GM19468 (cell line): ENCODE measurements around the gene CHMP4A.
A peak's percentile ranks its signal among the peaks of the same experiment; 100 is the strongest.

Experiments used
- ATAC-seq: cut with Tn5 transposase; IDR thresholded peaks from one replicate; pipeline ENCODE4 v1.9.1; 2021; ENCODE audit warnings: mild to moderate bottlenecking, moderate library complexity, moderate number of reproducible peaks; ENCODE audit not compliant: unreplicated experiment; ENCODE audit errors: extremely low read depth

Gene CHMP4A

DNA sequence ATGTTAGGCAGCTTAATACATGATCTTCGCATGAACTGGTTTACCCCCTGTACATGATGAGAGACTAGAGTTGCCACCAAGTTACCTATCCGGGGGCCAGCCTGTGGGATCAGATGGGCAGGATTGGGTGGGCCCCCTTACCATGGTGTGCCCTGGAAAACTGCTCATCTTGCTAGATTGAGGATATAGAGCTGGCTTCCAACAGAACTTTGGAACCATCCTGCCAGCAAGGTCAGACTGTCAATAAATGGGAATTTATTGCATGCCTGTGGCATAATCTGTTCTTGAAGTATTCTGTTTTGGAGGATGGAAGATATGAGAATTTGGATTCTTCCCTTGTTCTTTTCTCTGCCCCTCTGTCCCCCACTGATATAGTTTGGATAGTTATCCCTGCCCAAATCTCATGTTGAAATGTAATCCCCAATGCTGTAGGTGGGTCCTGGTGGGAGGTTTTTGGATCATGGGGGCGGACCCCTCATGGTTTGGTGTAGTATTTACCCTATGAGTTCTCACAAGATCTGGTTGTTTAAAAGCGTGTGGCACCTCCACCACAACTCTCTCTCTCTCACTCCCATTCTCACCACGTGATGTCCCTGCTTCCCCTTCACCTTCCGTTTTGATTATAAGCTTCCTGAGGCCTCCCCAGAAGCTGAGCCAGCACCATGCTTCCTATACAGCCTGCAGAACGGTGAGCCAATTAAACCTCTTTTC is 14.3 kb downstream of the CHMP4A start:
- no peak for ATAC-seq

- no peak for ATAC-seq
Measured at GRCh38 chr14:24197056-24197450, 16.2 kb downstream of the CHMP4A start.

DNA sequence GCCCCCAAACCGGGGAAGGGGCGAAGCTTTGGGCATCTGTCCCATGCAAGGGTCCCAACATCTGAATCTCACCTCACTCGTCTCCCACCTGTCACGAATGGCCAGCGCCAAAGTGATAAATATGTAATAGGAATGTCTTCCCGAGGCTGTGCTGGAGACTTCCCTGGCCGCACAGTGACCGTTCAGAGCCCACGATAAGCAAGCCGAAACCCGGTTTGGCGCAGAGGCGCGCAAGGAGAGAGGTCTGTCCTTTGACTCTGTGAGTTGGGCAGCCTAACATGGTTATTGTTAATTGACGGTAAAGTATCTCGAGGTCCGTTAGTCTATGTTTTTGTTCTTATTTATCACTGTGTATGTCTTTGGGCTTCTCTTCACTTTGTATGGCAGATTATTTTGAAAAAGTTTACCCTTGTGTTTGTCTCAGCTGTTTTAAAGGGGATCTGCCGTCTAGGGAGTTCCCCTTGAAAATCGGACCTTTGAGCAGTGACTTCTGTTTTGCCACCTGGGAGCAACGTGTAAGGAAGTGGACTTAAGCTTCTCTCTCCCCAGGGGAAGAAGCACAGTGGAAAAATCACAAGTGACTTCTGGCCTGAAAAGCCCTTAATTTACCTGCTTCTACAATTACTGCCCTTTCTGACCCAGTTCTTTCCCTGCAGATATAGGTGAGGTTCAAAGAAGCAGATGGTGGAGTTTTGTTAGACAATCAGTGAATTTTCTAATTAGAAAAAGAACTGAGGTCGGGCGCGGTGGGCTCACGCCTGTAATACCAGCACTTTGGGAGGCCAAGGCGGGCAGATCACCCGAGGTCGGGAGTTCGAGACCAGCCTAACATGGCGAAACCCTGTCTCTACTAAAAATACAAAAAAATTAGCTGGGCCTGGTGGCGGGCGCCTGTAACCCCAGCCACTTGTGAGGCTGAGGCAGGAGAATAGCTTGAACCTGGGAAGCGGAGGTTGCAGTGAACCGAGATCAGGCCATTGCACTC is 16.9 kb downstream of the CHMP4A start:
- no peak for ATAC-seq

GRCh38 chr14:24195186-24196070 is 17.9 kb downstream of the CHMP4A start, which contains the start of gene TM9SF1:
TSS of gene TM9SF1 (minus strand) at chr14:24195441. CDS start at chr14:24195019, 422 bp downstream.
- peak; percentile 63 for ATAC-seq

- no peak for ATAC-seq
Measured at GRCh38 chr14:24194873-24195185, 18.5 kb downstream of the CHMP4A start.

- no peak for ATAC-seq
Measured at GRCh38 chr14:24194186-24194872, 19.0 kb downstream of the CHMP4A start.

GRCh38 chr14:24192933-24193332 is 20.4 kb downstream of the CHMP4A start:
- ATAC-seq: no peak

GRCh38 chr14:24190416-24190815 is 22.9 kb downstream of the CHMP4A start:
- ATAC-seq: no peak

DNA sequence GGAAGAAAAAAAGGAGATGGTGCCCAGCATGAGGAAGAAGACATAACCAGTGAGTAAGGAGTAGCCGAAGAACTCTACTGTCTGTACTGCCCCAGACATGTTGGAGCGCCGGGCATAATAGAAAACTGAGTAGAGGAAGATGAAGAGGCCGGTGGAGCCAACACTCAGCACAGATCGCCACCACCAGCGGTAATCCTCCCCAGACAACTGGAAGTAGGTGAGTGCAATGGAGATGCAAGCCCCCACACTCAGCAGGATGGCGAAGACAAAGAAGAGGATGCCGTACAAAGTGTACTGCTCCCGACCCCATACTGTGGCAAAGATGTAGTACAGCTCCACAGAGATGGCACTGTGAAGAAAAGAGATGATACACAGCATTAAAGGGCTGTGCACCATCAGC is 23.8 kb downstream of the CHMP4A start:
- no peak for ATAC-seq

DNA sequence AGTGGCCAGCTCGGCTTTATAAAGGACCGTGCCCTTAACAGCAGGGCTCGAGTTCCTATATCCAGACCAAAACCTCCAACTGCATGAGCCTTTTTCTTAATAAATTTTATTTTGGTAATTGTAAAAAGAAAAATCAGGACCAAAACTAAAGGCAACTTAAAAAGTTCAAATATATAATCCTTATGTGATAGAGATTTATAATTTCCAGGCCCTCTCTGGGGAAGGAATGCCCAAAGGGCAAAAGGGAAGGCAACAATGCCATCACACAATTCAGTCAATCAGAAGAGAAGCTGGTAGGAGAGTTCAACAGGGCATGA is 24.3 kb downstream of the CHMP4A start:
- no peak for ATAC-seq

- peak; percentile 76 for ATAC-seq
Measured at GRCh38 chr14:24188251-24189058, 24.8 kb downstream of the CHMP4A start, which contains the start of gene IPO4. TSS of gene IPO4 (minus strand) at chr14:24188816. CDS start at chr14:24188787, 29 bp downstream.

- ATAC-seq: no peak
Measured at GRCh38 chr14:24187539-24187915, 25.8 kb downstream of the CHMP4A start.

DNA sequence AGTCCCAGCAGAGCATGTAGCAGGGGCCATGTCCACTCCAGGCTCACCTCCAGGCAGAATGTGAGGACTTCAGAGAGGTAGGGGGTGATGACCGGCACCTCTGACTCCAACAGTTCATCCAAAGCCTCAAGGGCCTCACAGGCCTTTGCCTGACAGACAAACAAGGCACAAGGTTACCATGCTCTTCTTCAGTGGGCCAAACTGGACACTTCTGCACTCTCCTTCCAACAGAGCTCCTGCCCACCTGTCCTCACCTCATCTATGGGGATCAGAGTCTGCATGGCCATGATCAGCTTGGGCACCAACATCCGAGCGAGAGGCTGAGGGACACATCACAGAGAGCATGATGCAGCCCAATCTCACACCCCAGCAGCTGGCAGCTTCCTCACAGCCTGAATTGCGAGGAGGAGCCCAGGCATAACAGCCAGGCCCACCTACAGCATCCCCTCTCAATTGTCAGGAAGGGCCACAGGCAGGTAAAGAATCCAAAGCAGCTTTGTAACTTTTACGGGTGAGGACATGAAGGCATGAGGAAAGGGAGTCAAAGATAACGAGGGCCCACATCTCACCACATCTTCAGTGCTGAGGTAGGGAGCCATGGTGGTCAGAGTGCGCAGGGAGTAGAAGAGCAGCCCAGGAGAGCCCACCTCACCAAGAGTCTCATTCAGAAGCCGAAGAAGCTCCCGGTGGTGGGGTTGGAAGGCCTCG is 26.3 kb downstream of the CHMP4A start:
- ATAC-seq: no peak

DNA sequence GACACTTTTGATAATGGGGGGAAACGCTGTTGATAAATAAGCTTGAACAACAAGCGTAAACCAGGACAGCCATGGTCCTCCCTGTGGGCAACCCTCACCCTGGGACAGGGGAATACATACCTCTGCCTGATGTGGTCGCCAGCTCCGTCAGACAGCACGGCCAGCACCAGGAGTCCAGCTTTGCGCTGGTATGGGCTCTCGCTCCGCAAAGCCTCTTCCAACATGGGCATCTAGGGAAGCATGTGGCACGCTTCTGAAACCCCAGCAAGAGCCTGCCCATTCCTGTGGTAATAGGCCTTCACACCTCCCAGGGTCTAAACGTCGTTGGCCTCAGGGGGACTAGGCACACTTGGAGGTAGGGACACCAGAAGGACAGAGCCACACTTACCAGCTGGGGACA is 27.5 kb downstream of the CHMP4A start:
- no peak for ATAC-seq

DNA sequence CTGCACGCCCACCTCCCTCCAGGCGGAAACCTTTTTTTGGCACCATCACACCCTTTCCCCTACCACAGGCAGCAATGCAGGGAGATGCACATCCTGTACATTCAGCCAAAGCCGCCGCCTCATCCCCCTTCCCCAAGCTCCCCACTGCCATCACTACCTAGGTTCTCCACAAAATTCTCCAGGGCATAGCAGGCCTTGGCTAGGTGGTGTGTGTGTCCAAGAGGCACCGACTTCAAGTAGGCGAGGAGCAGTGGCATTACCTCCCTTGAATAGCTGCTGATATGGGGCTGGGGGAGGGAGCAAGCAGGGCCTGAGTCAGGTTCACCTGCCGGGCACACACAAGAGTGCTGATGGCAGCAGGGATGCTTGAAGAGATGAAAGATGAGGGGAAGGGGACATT is 28.3 kb downstream of the CHMP4A start:
- no peak for ATAC-seq

GRCh38 chr14:24184104-24184970 is 29.0 kb downstream of the CHMP4A start:
- no peak for ATAC-seq

GRCh38 chr14:24183014-24183481 is 30.2 kb downstream of the CHMP4A start:
- ATAC-seq: no peak
